ENCODE measurements around the gene AURKB. TPM values are rescaled to one million over a fixed set of nuclear protein-coding genes. Genes with fewer than 3 reads are reported as not detected.

The AURKB gene
- total RNA-seq, 1 donor from 2014 or later = not detected

GRCh38 chr17:8225813-8226535 is 15.6 kb upstream of the AURKB start:
- intact Hi-C loops (cut with DNase I) = no loop called here
- Histone ChIP-seq H3K36me3 (peaks cover 0 to 32% of the 10 kb centered on the region in 2 donors), H3K4me3 (peak overlapping the region; percentile 21 to 35), H3K4me1 (peaks cover 24% of the 10 kb centered on the region), H3K9me3 (no peaks in the 10 kb centered on the region), H3K27me3 (no peaks in the 10 kb centered on the region), H3K27ac (peak overlapping the region; percentile 74)
- TF ChIP-seq POLR2AphosphoS5 (IDR thresholded peaks at IDR 0.05; ENCODE audit: insufficient read depth in 1 of 2, low read depth in 1 of 2) (no peak), POLR2A (IDR thresholded peaks at IDR 0.05) (no peak), CTCF (IDR thresholded peaks at IDR 0.05) (no peak)
- no peak for DNase-seq (ENCODE audit: extremely low spot score in 2 of 2)

- Histone ChIP-seq H3K4me3 (no peak overlapping the region), H3K9me3 (no peaks in the 10 kb centered on the region), H3K27me3 (no peaks in the 10 kb centered on the region), H3K4me1 (peaks cover 30% of the 10 kb centered on the region), H3K36me3 (peaks cover 0 to 24% of the 10 kb centered on the region in 2 donors), H3K27ac (no peak overlapping the region)
- intact Hi-C loops (cut with DNase I) = loop anchor here (5.0 kb wide), 1 partner anchor 103 kb away; the partner anchor contains the start of gene HES7
- TF ChIP-seq POLR2AphosphoS5 (IDR thresholded peaks at IDR 0.05; ENCODE audit: insufficient read depth in 1 of 2, low read depth in 1 of 2) (no peak), CTCF (IDR thresholded peaks at IDR 0.05) (no peak), POLR2A (IDR thresholded peaks at IDR 0.05) (no peak)
- no peak for DNase-seq (ENCODE audit: extremely low spot score in 2 of 2)
Measured at GRCh38 chr17:8224891-8225812, 14.8 kb upstream of the AURKB start.

- no peak for DNase-seq (ENCODE audit: extremely low spot score in 2 of 2)
- TF ChIP-seq POLR2A (IDR thresholded peaks at IDR 0.05) (no peak), POLR2AphosphoS5 (IDR thresholded peaks at IDR 0.05; ENCODE audit: insufficient read depth in 1 of 2, low read depth in 1 of 2) (no peak), CTCF (IDR thresholded peaks at IDR 0.05) (no peak)
- Histone ChIP-seq H3K27me3 (no peaks in the 10 kb centered on the region), H3K9me3 (no peaks in the 10 kb centered on the region), H3K27ac (peak overlapping the region; percentile 96), H3K36me3 (peaks cover 0 to 9% of the 10 kb centered on the region in 2 donors), H3K4me3 (peak overlapping the region; percentile 56 to 76), H3K4me1 (peaks cover 32% of the 10 kb centered on the region)
- intact Hi-C loops (cut with DNase I) = loop anchor here (5.0 kb wide), 1 partner anchor 101 kb away; the partner anchor contains the start of gene HES7
Measured at GRCh38 chr17:8223356-8224126, 13.2 kb upstream of the AURKB start.

GRCh38 chr17:8222630-8223355 is 12.4 kb upstream of the AURKB start:
- Histone ChIP-seq H3K4me1 (peaks cover 32% of the 10 kb centered on the region), H3K4me3 (peak overlapping the region; percentile 56 to 76), H3K27me3 (no peaks in the 10 kb centered on the region), H3K27ac (peak overlapping the region; percentile 96), H3K9me3 (no peaks in the 10 kb centered on the region), H3K36me3 (peaks cover 0 to 1% of the 10 kb centered on the region in 2 donors)
- TF ChIP-seq CTCF (IDR thresholded peaks at IDR 0.05) (no peak), POLR2A (IDR thresholded peaks at IDR 0.05) (peak in 1 of 2 donors; percentile 75), POLR2AphosphoS5 (IDR thresholded peaks at IDR 0.05; ENCODE audit: insufficient read depth in 1 of 2, low read depth in 1 of 2) (peak; percentile 67 to 97)
- intact Hi-C loops (cut with DNase I) = loop anchor here (5.0 kb wide), 1 partner anchor 100 kb away; the partner anchor contains the start of gene HES7
- DNase-seq (ENCODE audit: extremely low spot score in 2 of 2) = peak in 1 of 2 donors; percentile 98

All from vagina (tissue), 2 donors.